OCI-LY3 (cell line): Measurements from ENCODE around the gene ABCA8.
"Not testable (repeated sequence)": the region's sequence is repeated elsewhere in the genome, so short reads cannot be mapped to it uniquely, and the experiment has no call there.

Experiments used
- CTCF ChIP-seq: fragments of 200-600, 300-600 bp; sonication (generic); IDR thresholded peaks from 2 replicates; pipeline ENCODE4 v1.5.1; 2014; ENCODE audit warnings: antibody characterized with exemption, low read length, low read depth
- EZH2phosphoT487 ChIP-seq: fragments of 200-600 bp; shearing (Covaris generic); IDR thresholded peaks from 2 replicates; pipeline ENCODE4 v1.6.1; 2018; ENCODE audit warnings: antibody characterized with exemption, mixed run types, low read depth

- not testable (repeated sequence) for TF ChIP-seq CTCF, EZH2phosphoT487
Measured at GRCh38 chr17:68999743-69000142, 44.6 kb upstream of the ABCA8 start.
